Chondrocyte (in vitro differentiated cells): ENCODE data around the gene JAKMIP3. TPM values are rescaled to one million over a fixed set of nuclear protein-coding genes. Genes with fewer than 3 reads are reported as not detected.

Source experiments
- DNase-seq: peaks from one replicate; pipeline ENCODE4 v3.0.0; 2021; ENCODE audit warnings: mixed read lengths, low spot score
- H3K27ac Mint-ChIP-seq: one replicate; pipeline ENCODE4 v1.8.0; 2021; ENCODE audit warnings: mild to moderate bottlenecking, moderate library complexity, mixed read lengths; ENCODE audit not compliant: unreplicated experiment
- H3K27me3 Mint-ChIP-seq: 2 replicates; pipeline ENCODE4 v1.8.0; 2021; ENCODE audit warnings: low read depth, mixed read lengths
- H3K36me3 Mint-ChIP-seq: 2 replicates; pipeline ENCODE4 v1.8.0; 2021; ENCODE audit warnings: low read depth, mixed read lengths
- H3K4me1 Mint-ChIP-seq: 2 replicates; pipeline ENCODE4 v1.8.0; 2021; ENCODE audit warnings: low read depth, mild to moderate bottlenecking, mixed read lengths
- H3K4me3 Mint-ChIP-seq: one replicate; pipeline ENCODE4 v1.8.0; 2021; ENCODE audit warnings: mild to moderate bottlenecking, moderate library complexity, mixed read lengths; ENCODE audit not compliant: unreplicated experiment
- H3K9me3 Mint-ChIP-seq: 2 replicates; pipeline ENCODE4 v1.8.0; 2021; ENCODE audit warnings: low read depth, mixed read lengths
- total RNA-seq: library from RNA; stranded (reverse); gene quantifications from 3 replicates; pipeline ENCODE4 v1.2.1, GENCODE V29; 2021
- TF ChIP-seq, protein P1 (sequence below): fragments of 200-600 bp; sonication (generic); IDR thresholded peaks from 2 replicates; pipeline ENCODE4 v1.5.0; 2021; ENCODE audit warnings: antibody characterized with exemption, mild to moderate bottlenecking, moderate library complexity

Gene JAKMIP3
- total RNA-seq, 1 donor from 2014 or later, result 0.67 TPM

DNA sequence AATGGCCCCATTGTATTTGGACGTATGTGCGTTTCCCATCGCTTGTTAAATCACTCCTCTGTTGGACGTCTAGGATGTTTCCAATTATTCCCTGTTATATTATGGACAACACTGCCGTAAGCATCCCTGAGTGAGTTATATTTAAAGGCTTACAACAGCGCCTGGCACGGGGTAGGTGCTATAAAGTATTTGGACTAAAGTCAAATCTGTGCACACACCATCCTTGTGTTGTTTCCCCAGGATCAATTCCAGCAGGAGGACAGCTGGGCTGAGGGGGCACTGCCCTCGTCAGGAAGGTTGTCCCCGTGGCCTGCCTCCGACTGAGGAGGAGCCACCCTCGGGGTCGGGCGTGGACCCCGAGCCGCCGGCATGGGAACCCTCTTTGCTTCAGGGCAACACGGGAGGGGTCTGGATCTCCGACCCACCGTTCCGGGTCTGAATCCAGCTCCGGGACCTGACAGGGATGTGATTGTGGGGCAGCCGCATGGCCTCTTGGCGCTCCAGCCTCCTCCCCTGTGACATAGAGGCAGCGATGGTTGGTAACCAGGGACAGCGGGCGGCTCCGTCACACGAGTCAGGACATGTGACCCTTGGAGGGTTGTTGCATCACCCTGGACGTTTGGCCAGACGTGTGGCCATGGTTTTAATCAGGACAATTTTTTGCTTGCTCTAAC is 1.5 kb upstream of the JAKMIP3 start:
- no peak overlapping the region for H3K27ac Mint-ChIP-seq
- H3K4me3 Mint-ChIP-seq, result no peak overlapping the region
- peaks cover 2% of the 10 kb centered on the region for H3K9me3 Mint-ChIP-seq
- DNase-seq, result peak; percentile 86
- peaks cover 17% of the 10 kb centered on the region for H3K4me1 Mint-ChIP-seq
- H3K36me3 Mint-ChIP-seq, result no peaks in the 10 kb centered on the region
- peaks cover 26% of the 10 kb centered on the region for H3K27me3 Mint-ChIP-seq
- TF ChIP-seq, protein P1, sequence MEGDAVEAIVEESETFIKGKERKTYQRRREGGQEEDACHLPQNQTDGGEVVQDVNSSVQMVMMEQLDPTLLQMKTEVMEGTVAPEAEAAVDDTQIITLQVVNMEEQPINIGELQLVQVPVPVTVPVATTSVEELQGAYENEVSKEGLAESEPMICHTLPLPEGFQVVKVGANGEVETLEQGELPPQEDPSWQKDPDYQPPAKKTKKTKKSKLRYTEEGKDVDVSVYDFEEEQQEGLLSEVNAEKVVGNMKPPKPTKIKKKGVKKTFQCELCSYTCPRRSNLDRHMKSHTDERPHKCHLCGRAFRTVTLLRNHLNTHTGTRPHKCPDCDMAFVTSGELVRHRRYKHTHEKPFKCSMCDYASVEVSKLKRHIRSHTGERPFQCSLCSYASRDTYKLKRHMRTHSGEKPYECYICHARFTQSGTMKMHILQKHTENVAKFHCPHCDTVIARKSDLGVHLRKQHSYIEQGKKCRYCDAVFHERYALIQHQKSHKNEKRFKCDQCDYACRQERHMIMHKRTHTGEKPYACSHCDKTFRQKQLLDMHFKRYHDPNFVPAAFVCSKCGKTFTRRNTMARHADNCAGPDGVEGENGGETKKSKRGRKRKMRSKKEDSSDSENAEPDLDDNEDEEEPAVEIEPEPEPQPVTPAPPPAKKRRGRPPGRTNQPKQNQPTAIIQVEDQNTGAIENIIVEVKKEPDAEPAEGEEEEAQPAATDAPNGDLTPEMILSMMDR, result no peak

DNA sequence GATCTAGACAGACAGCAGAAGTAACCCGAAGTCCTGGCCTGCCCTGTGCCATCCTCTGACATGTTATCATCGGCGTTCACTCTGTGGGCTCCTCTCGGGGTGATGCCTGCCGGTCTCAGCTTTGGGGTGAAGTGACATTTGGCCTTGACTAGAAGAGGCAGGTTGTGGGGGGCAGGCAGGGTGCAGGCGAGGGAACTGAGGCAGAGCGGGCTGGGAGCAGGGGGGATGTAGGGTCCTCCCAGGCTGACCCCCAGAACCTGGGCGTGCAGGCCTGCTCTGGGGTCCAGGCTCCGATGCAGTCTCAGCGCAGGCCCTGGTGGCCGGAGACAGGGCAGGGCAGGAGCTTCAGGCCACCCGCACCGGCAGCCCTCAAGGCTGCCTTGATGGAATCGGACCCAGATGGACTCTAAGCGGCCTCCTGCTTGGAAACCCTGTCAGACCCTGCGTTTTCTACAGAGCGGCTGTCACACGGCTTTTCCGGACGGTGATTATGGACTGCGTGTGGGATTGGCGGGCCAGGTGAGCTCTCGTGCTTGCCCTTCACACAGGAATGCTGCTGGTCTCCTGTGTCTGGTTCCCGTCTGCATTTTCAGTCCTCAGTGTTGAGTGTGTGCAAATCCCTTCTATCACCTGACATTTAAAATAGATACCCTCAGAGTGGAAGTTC is 842 bp upstream of the JAKMIP3 start:
- H3K27me3 Mint-ChIP-seq, result peaks cover 19% of the 10 kb centered on the region
- H3K4me3 Mint-ChIP-seq, result peak overlapping the region; percentile 85
- H3K36me3 Mint-ChIP-seq, result no peaks in the 10 kb centered on the region
- no peak overlapping the region for H3K27ac Mint-ChIP-seq
- TF ChIP-seq, protein P1, result no peak
- peaks cover 2% of the 10 kb centered on the region for H3K9me3 Mint-ChIP-seq
- peak; percentile 77 for DNase-seq
- peaks cover 17% of the 10 kb centered on the region for H3K4me1 Mint-ChIP-seq

DNA sequence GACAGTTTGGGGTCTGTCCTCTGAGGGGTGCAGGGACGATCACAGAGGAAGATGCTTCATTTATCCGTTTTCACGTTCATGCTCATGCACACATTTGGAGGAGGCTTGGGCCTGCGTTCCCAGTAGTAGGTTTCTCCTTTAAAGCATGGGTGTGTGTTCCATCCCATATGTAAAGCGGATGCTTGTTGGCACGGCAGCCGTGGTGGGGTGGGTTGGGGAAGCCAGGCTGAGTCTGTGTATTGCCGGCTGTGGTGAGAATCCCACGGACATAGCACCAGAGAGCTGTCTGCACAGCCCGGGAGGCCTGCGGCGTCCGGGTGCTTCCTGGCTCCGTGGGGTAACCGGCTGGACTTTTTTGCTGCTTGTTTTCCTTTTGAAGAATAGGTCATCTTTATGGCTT is 440 bp downstream of the JAKMIP3 start:
- TF ChIP-seq, protein P1, result no peak
- Mint-ChIP-seq H3K27me3 (peaks cover 12% of the 10 kb centered on the region), H3K4me3 (peak overlapping the region; percentile 85), H3K36me3 (no peaks in the 10 kb centered on the region), H3K4me1 (peaks cover 17% of the 10 kb centered on the region), H3K27ac (peak overlapping the region; percentile 93), H3K9me3 (peaks cover 2% of the 10 kb centered on the region)
- peak; percentile 63 for DNase-seq

DNA sequence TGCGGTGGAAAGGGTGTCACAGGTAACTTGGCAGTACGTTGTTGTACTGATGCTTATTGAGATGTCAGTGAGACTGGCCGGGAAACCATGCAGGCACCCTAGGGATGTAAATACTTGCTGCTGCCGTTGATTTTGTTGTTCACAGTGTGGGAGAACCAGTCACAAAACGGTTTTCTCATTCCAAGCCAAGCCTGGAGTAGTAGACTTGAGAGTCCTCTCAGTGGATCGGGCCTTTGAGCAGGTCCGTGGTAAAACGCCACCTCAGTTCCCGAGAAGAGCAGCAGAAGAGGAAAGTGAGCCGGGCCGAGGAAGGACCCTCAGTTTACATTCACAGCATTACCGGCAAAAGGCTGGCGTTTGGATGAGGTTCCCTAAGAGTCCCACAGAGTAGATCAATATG is 1.1 kb downstream of the JAKMIP3 start:
- H3K36me3 Mint-ChIP-seq, result no peaks in the 10 kb centered on the region
- no peak overlapping the region for H3K4me3 Mint-ChIP-seq
- no peaks in the 10 kb centered on the region for H3K9me3 Mint-ChIP-seq
- H3K4me1 Mint-ChIP-seq, result peaks cover 17% of the 10 kb centered on the region
- TF ChIP-seq, protein P1, result no peak
- no peak overlapping the region for H3K27ac Mint-ChIP-seq
- peaks cover 12% of the 10 kb centered on the region for H3K27me3 Mint-ChIP-seq
- DNase-seq, result peak; percentile 51

DNA sequence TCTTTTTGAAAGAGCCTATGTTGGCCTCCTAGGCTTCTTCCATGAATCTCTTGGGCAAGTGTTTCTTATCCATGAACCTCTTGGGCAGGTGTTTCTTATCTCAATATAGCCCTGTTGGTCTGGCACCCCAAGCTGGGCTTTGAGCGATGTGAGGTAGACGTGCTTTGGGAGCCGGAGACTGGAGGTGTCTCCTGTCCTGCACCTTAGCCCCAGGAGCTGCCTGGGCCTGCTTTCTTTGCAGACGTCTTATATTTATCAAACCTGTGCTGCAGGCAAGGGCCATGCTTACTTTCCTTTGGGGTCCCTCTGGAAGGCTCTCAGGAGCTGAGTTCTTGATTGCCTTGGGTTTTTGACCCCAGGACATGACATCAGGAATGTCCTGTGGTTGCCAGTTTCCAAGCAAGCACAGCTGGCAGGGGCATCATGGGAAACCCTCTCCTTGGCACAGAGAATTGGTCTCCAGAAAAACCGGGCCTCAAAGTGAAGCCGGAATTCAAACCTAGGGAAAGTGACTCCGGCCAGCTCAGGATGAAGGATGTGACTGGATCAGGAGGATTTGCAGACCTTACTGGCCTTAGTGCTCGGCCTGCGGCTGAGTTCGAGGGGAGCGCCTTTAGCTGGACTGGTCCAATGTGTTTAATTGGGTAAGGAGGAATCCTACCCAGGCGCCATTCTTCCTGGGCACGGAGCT is 2.8 kb downstream of the JAKMIP3 start:
- H3K4me1 Mint-ChIP-seq, result peaks cover 17% of the 10 kb centered on the region
- H3K27me3 Mint-ChIP-seq, result peaks cover 11% of the 10 kb centered on the region
- TF ChIP-seq, protein P1, result no peak
- no peak for DNase-seq
- no peak overlapping the region for H3K4me3 Mint-ChIP-seq
- peaks cover 5% of the 10 kb centered on the region for H3K9me3 Mint-ChIP-seq
- H3K27ac Mint-ChIP-seq, result no peak overlapping the region
- H3K36me3 Mint-ChIP-seq, result peaks cover 2% of the 10 kb centered on the region
